NT2/D1 (cell line): ENCODE data around the gene KCNS1.

Experiments used
- SUZ12 ChIP-seq: IDR thresholded peaks from 2 replicates; pipeline ENCODE4 v1.6.1; 2011; ENCODE audit not compliant: insufficient read length, insufficient read depth; ENCODE audit errors: extremely low read depth
- YY1 ChIP-seq: IDR thresholded peaks from 2 replicates; pipeline ENCODE4 v1.6.1; 2011; ENCODE audit not compliant: insufficient read length, insufficient read depth
- ZNF274 ChIP-seq: IDR thresholded peaks from 2 replicates; pipeline ENCODE4 v1.6.1; 2011; ENCODE audit warnings: mild to moderate bottlenecking, low read depth, low read length

- no peak for TF ChIP-seq ZNF274
- TF ChIP-seq YY1 = no peak
- no peak for TF ChIP-seq SUZ12
Observed at GRCh38 chr20:45047581-45048119, 53.3 kb downstream of the KCNS1 start.
